Measurements from ENCODE around the gene ATCAY. TPM values are rescaled to one million over a fixed set of nuclear protein-coding genes. Genes with fewer than 3 reads are reported as not detected.

The ATCAY gene
- total RNA-seq, 4 donors from 2014 or later, result 0.10 TPM; not detected in 3

GRCh38 chr19:3849092-3849491, 31.4 kb upstream of the ATCAY start:
- Histone ChIP-seq H3K9me3 (no peaks in the 10 kb centered on the region), H3K4me3 (replicated peaks in 1 of 3) (no peak overlapping the region), H3K27me3 (no peaks in the 10 kb centered on the region), H3K4me1 (no peaks in the 10 kb centered on the region), H3K36me3 (no peaks in the 10 kb centered on the region), H3K27ac (no peak overlapping the region)
- intact Hi-C loops (cut with DNase I), result no loop called here
- DNase-seq, result peak; percentile 9 to 11
- TF ChIP-seq CTCF (IDR thresholded peaks at IDR 0.05) (peak in 1 of 6 experiments; percentile 24), POLR2A (IDR thresholded peaks at IDR 0.05) (no peak)
- WGBS, 2 donors, result 63% methylated on average over 4 of the region's 5 CpGs

- Histone ChIP-seq H3K27me3 (no peaks in the 10 kb centered on the region), H3K4me3 (replicated peaks in 1 of 3) (no peak overlapping the region), H3K27ac (no peak overlapping the region), H3K4me1 (no peaks in the 10 kb centered on the region), H3K9me3 (no peaks in the 10 kb centered on the region), H3K36me3 (no peaks in the 10 kb centered on the region)
- intact Hi-C loops (cut with DNase I), result no loop called here
- 81 to 88% methylated on average over 8 to 12 of the region's 12 CpGs for WGBS, 2 donors
- TF ChIP-seq POLR2A (IDR thresholded peaks at IDR 0.05) (no peak), CTCF (IDR thresholded peaks at IDR 0.05) (no peak)
- DNase-seq, result no peak
Observed at GRCh38 chr19:3849787-3850186, 30.7 kb upstream of the ATCAY start.

GRCh38 chr19:3850320-3850972, 30.0 kb upstream of the ATCAY start:
- no peaks in the 10 kb centered on the region for H3K4me1 ChIP-seq
- no peak overlapping the region for H3K4me3 ChIP-seq (replicated peaks in 1 of 3)
- H3K36me3 ChIP-seq, result no peaks in the 10 kb centered on the region
- no peaks in the 10 kb centered on the region for H3K27me3 ChIP-seq
- no peaks in the 10 kb centered on the region for H3K9me3 ChIP-seq
- 80 to 86% methylated on average over 6 of the region's 6 CpGs for WGBS, 2 donors
- DNase-seq, result no peak
- intact Hi-C loops (cut with DNase I), result no loop called here
- TF ChIP-seq CTCF (IDR thresholded peaks at IDR 0.05) (no peak), POLR2A (IDR thresholded peaks at IDR 0.05) (no peak)
- no peak overlapping the region for H3K27ac ChIP-seq

DNA sequence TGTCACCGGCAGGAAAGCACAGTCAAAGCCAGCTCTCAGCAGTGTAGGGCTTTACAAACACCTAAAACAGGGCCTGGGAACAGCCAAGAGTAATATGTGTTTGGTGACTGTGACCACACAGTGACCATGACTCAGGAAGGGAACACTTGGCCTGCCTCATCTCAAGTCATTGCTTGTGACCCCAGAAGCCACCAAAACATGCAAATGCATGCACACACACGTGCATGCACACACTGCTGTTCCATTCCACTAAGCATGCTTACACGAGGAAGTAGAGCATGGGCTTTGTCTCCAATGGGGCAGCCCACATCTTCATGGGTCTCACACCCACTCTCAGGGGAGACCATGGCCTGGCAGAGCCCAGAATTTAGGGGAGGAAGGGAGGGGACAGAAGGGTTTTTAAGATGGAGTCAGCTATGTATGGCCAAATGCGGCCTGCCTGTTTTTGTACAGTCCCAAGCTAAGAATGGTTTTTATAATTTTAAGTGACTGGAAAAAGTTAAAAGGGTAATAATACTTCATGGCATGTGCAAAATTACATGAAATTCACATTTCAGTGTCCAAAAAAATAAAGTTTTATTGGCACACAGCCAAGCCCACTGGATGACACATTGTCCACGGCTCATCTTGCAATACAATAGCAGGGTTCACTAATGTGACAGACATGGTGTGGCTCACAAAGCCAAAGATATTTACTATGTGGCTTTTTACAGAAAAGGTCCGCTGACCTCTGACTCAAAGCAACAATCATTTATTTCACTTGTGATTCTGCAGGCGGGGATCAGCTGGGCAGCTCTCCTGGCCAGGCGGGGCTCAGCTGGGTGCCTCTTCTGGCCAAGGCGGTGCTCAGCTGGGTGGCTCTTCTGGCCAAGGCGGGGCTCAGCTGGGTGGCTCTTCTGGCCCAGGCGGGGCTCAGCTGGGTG, 29.0 kb upstream of the ATCAY start:
- WGBS, 2 donors, result 93 to 97% methylated on average over 10 to 11 of the region's 11 CpGs
- Histone ChIP-seq H3K27me3 (no peaks in the 10 kb centered on the region), H3K36me3 (no peaks in the 10 kb centered on the region), H3K4me1 (no peaks in the 10 kb centered on the region), H3K9me3 (no peaks in the 10 kb centered on the region), H3K4me3 (replicated peaks in 1 of 3) (no peak overlapping the region), H3K27ac (no peak overlapping the region)
- intact Hi-C loops (cut with DNase I), result no loop called here
- TF ChIP-seq CTCF (IDR thresholded peaks at IDR 0.05), result no peak
- no peak for TF ChIP-seq POLR2A (IDR thresholded peaks at IDR 0.05)
- DNase-seq, result no peak

GRCh38 chr19:3852177-3852511, 28.3 kb upstream of the ATCAY start:
- H3K36me3 ChIP-seq, result no peaks in the 10 kb centered on the region
- WGBS, 2 donors, result 80% methylated on average over 1 of the region's 1 CpG; no CpG with 5 or more reads in 1 of the 2 donors
- no peaks in the 10 kb centered on the region for H3K9me3 ChIP-seq
- no peaks in the 10 kb centered on the region for H3K4me1 ChIP-seq
- no peak for DNase-seq
- intact Hi-C loops (cut with DNase I), result no loop called here
- TF ChIP-seq CTCF (IDR thresholded peaks at IDR 0.05) (no peak), POLR2A (IDR thresholded peaks at IDR 0.05) (no peak)
- H3K27me3 ChIP-seq, result no peaks in the 10 kb centered on the region
- H3K27ac ChIP-seq, result no peak overlapping the region
- no peak overlapping the region for H3K4me3 ChIP-seq (replicated peaks in 1 of 3)
